ENCODE measurements around the gene TMPRSS11E.

TMPRSS11E gene

GRCh38 chr4:68462691-68463090 lies 15.4 kb downstream of the TMPRSS11E start:
- CTCF ChIA-PET: no interaction called here
- no peaks in the 10 kb centered on the region for H3K36me3 ChIP-seq (ENCODE audit: control insufficient read depth in 2 of 2, insufficient read depth in 1 of 2, low read length in 2 of 2)
- H3K4me1 ChIP-seq (ENCODE audit: control insufficient read depth, insufficient read depth, low read length): no peaks in the 10 kb centered on the region

GRCh38 chr4:68463796-68464195 lies 16.5 kb downstream of the TMPRSS11E start:
- Histone ChIP-seq H3K36me3 (ENCODE audit: control insufficient read depth in 2 of 2, insufficient read depth in 1 of 2, low read length in 2 of 2) (no peaks in the 10 kb centered on the region), H3K9me3 (ENCODE audit: control insufficient read depth, insufficient read depth, low read depth, low read length) (no peaks in the 10 kb centered on the region), H3K4me3 (ENCODE audit: low read depth, low read length) (no peak overlapping the region), H3K27ac (ENCODE audit: extremely low read depth, low read depth, low read length) (no peak overlapping the region), H3K4me1 (ENCODE audit: control insufficient read depth, insufficient read depth, low read length) (no peaks in the 10 kb centered on the region)
- ChIA-PET POLR2A (no interaction called here), CTCF (no interaction called here)
- no peak for TF ChIP-seq ZEB2 (tag by site-specific recombination; IDR thresholded peaks at IDR 0.05)
- TF ChIP-seq ZNF146 (tag by site-specific recombination; IDR thresholded peaks at IDR 0.05): no peak

More at GRCh38 chr4:68462691-68463090, 15.4 kb downstream of the TMPRSS11E start:
- POLR2A ChIA-PET: no interaction called here
- Histone ChIP-seq H3K4me3 (ENCODE audit: low read depth, low read length) (no peak overlapping the region), H3K9me3 (ENCODE audit: control insufficient read depth, insufficient read depth, low read depth, low read length) (no peaks in the 10 kb centered on the region), H3K27ac (ENCODE audit: extremely low read depth, low read depth, low read length) (no peak overlapping the region)
- TF ChIP-seq ZFHX2 (tag by site-specific recombination; conservative IDR thresholded peaks at IDR 0.05): no peak
- TF ChIP-seq PRDM1 (tag by site-specific recombination; IDR thresholded peaks at IDR 0.05): no peak
- TF ChIP-seq ZNF138 (tag by site-specific recombination; IDR thresholded peaks at IDR 0.05; ENCODE audit: borderline replicate concordance): no peak
- no peak for TF ChIP-seq ZNF610 (tag by site-specific recombination; IDR thresholded peaks at IDR 0.05; ENCODE audit: borderline replicate concordance)
- no peak for TF ChIP-seq ZNF426 (tag by site-specific recombination; IDR thresholded peaks at IDR 0.05)
- no peak for TF ChIP-seq ZNF202 (tag by site-specific recombination; IDR thresholded peaks at IDR 0.05; ENCODE audit: borderline replicate concordance)
- no peak for TF ChIP-seq ZNF416 (tag by site-specific recombination; IDR thresholded peaks at IDR 0.05)
- TF ChIP-seq ZSCAN5A (tag by site-specific recombination; IDR thresholded peaks at IDR 0.05): no peak
- TF ChIP-seq ZNF174 (tag by site-specific recombination; IDR thresholded peaks at IDR 0.05): no peak
- TF ChIP-seq GLIS2 (tag by site-specific recombination; IDR thresholded peaks at IDR 0.05): no peak
- no peak for TF ChIP-seq ZNF670 (tag by site-specific recombination; IDR thresholded peaks at IDR 0.05; ENCODE audit: low read depth)
- TF ChIP-seq ZNF26 (tag by site-specific recombination; IDR thresholded peaks at IDR 0.05): no peak
- no peak for TF ChIP-seq ZBTB8A (tag by site-specific recombination; IDR thresholded peaks at IDR 0.05)
- TF ChIP-seq ZNF658 (tag by site-specific recombination; IDR thresholded peaks at IDR 0.05): no peak
- TF ChIP-seq ZNF16 (tag by site-specific recombination; IDR thresholded peaks at IDR 0.05; ENCODE audit: low read depth): no peak
- TF ChIP-seq ZNF777 (tag by site-specific recombination; IDR thresholded peaks at IDR 0.05; ENCODE audit: borderline replicate concordance): no peak
- TF ChIP-seq FEZF1 (tag by site-specific recombination; IDR thresholded peaks at IDR 0.05): no peak
- TF ChIP-seq REST (tag by site-specific recombination; IDR thresholded peaks at IDR 0.05): no peak
- TF ChIP-seq ZNF354C (tag by site-specific recombination; IDR thresholded peaks at IDR 0.05; ENCODE audit: borderline replicate concordance, low read depth): no peak
